Liver (tissue), 9 donors: Measurements from ENCODE around the gene TNS3. TPM values are rescaled to one million over a fixed set of nuclear protein-coding genes. Genes with fewer than 3 reads are reported as not detected.

ENCODE experiments used
- DNase-seq: peaks from one replicate; pipeline ENCODE4 v3.0.0-alpha.2; 2017; ENCODE audit warnings: low spot score
- H3K27ac ChIP-seq, 2 donors: one replicate each; pipeline ENCODE4 v1.7.0; 2013; ENCODE audit warnings: inconsistent platforms in 2 of 2, low read length in 2 of 2, control low read depth in 1 of 2, low read depth in 1 of 2, mild to moderate bottlenecking in 1 of 2
- H3K27me3 ChIP-seq, 4 donors: one replicate each; pipeline versions ENCODE4 v1.6.1 to v1.7.0; 2013; ENCODE audit warnings: low read length in 3 of 4, inconsistent platforms in 1 of 4, mild to moderate bottlenecking in 1 of 4, moderate library complexity in 1 of 4; ENCODE audit not compliant: control insufficient read depth in 4 of 4, insufficient read depth in 4 of 4
- H3K36me3 ChIP-seq, 4 donors: one replicate each; pipeline versions ENCODE4 v1.6.1 to v1.7.0; 2013; ENCODE audit warnings: low read length in 3 of 4, mild to moderate bottlenecking in 3 of 4, low read depth in 1 of 4, moderate library complexity in 1 of 4; ENCODE audit not compliant: control insufficient read depth in 4 of 4, insufficient read depth in 3 of 4
- H3K4me1 ChIP-seq, 4 donors: one replicate each; pipeline versions ENCODE4 v1.6.1 to v1.7.0; 2013; ENCODE audit warnings: low read length in 3 of 4, mild to moderate bottlenecking in 3 of 4, moderate library complexity in 1 of 4; ENCODE audit not compliant: control insufficient read depth in 4 of 4, insufficient read depth in 4 of 4
- H3K4me3 ChIP-seq, 3 donors: one replicate each; pipeline versions ENCODE4 v1.6.1 to v1.7.0; 2013; ENCODE audit warnings: low read length in 3 of 3, control low read depth in 1 of 3, low read depth in 1 of 3, mild to moderate bottlenecking in 1 of 3
- H3K9ac ChIP-seq, 2 donors: one replicate each; pipeline ENCODE4 v1.7.0; 2013; ENCODE audit warnings: low read length in 2 of 2, mild to moderate bottlenecking in 2 of 2, moderate library complexity in 2 of 2, control low read depth in 1 of 2, low read depth in 1 of 2
- H3K9me3 ChIP-seq, 4 donors: one replicate each; pipeline versions ENCODE4 v1.6.1 to v1.7.0; 2013; ENCODE audit warnings: low read length in 3 of 4; ENCODE audit not compliant: control insufficient read depth in 4 of 4
- FOXA1 ChIP-seq: IDR thresholded peaks from 2 replicates; pipeline ENCODE4 v1.6.1; 2016; ENCODE audit warnings: antibody characterized with exemption
- FOXA2 ChIP-seq: IDR thresholded peaks from 2 replicates; pipeline ENCODE4 v1.6.1; 2016; ENCODE audit warnings: antibody characterized with exemption
- GABPA ChIP-seq, 2 donors: IDR thresholded peaks in 1 of 2; conservative IDR thresholded peaks in 1 of 2; 2 replicates each; pipeline ENCODE4 v1.6.1; 2016; ENCODE audit warnings: antibody characterized with exemption in 2 of 2, mild to moderate bottlenecking in 1 of 2, moderate library complexity in 1 of 2
- HNF4A ChIP-seq, 2 donors: conservative IDR thresholded peaks; 2 replicates each; pipeline ENCODE4 v1.6.1; 2016; ENCODE audit warnings: antibody characterized with exemption in 2 of 2, mild to moderate bottlenecking in 2 of 2
- HNF4G ChIP-seq: IDR thresholded peaks from 2 replicates; pipeline ENCODE4 v1.6.1; 2016; ENCODE audit warnings: antibody characterized with exemption
- JUND ChIP-seq, 2 donors: IDR thresholded peaks; 2 replicates each; pipeline ENCODE4 v1.6.1; 2016; ENCODE audit warnings: antibody characterized with exemption in 2 of 2
- NR2F2 ChIP-seq: IDR thresholded peaks from 2 replicates; pipeline ENCODE4 v1.6.1; 2016; ENCODE audit warnings: antibody characterized with exemption
- RAD21 ChIP-seq, 2 donors: IDR thresholded peaks; 2 replicates each; pipeline ENCODE4 v1.6.1; 2016; ENCODE audit warnings: antibody characterized with exemption in 2 of 2, mild to moderate bottlenecking in 2 of 2
- RXRA ChIP-seq, 2 donors: IDR thresholded peaks; 2 replicates each; pipeline ENCODE4 v1.6.1; 2017 to 2018; ENCODE audit warnings: antibody characterized with exemption in 2 of 2, mild to moderate bottlenecking in 1 of 2
- SP1 ChIP-seq: IDR thresholded peaks from 2 replicates; pipeline ENCODE4 v1.6.1; 2018; ENCODE audit warnings: antibody characterized with exemption, mild to moderate bottlenecking
- YY1 ChIP-seq: IDR thresholded peaks from 2 replicates; pipeline ENCODE4 v1.6.1; 2016; ENCODE audit warnings: antibody characterized with exemption, mild to moderate bottlenecking
- WGBS: extraction: QIAGEN DNeasy Blood & Tissue Kit; methylation state at CpG from one replicate; pipeline ENCODE4 v1.1.7; 2013; 5-methylcytosine and 5-hydroxymethylcytosine counted together
- polyA plus RNA-seq, 2 donors: library from polyadenylated mRNA; stranded (reverse) in 1 of 2; unstranded in 1 of 2; fragments of 200-250 nt in 1 of 2; fragments of >200 nt in 1 of 2; fragmentation: Nextera tagmentation in 1 of 2; extraction: Ambion mirVana in 1 of 2; gene quantifications; one replicate each; pipeline versions ENCODE4 v1.2.1 to v1.2.3, GENCODE V29; 2013 to 2015
- total RNA-seq, 2 donors: library from RNA; depleted of rRNA; stranded (reverse); fragments of >200 nt; gene quantifications; one replicate each; pipeline ENCODE4 v1.2.3, GENCODE V29; 2014
- TF ChIP-seq, protein P1 (sequence below): IDR thresholded peaks from 2 replicates; pipeline ENCODE4 v1.6.1; 2016; ENCODE audit warnings: antibody characterized with exemption, mild to moderate bottlenecking
- donor health status: healthy.
- donor health status: healthy.
- donor health status: healthy.
- donor health status: healthy.
- donor health status: healthy.

TNS3 gene
- total and polyA plus RNA-seq, 4 donors: 16.8 to 100 (median 29.5) TPM

DNA sequence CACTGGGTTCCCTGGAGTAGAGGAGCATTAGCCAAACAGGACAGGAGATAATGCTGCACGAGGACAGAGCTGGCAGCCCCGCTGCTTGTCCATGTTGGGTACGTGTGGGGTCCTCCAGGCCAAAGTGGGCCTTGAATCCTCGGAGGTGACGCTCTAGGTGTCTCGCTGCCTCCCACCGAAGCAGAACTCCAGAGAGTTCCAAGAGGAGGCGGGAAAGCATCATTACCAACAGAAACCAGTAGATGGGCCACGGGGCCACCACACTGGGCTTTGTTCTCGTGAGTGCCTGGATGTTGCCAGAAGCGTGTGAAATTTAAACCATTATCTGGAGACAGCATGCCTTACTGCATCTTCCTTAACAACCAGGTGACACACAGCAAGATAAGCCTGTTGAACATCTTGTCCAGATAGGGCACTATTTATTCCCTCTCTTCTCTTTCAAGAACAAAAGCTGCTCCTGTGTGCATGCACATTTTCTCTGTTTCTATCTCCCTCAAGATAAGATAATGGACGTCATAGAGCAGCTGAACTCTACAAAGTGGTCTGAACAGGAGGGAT lies 56.8 kb downstream of the TNS3 start:
- 95% methylated on average over 12 of the region's 12 CpGs for WGBS
- H3K36me3 ChIP-seq: peaks cover 5 to 26% (median 13%) of the 10 kb centered on the region in 4 donors
- no peak overlapping the region for H3K27ac ChIP-seq
- TF ChIP-seq NR2F2: no peak
- TF ChIP-seq JUND (IDR thresholded peaks at IDR 0.05): no peak
- no peak for TF ChIP-seq RAD21 (IDR thresholded peaks at IDR 0.05)
- no peak for TF ChIP-seq GABPA (IDR thresholded peaks at IDR 0.05 in 1 of 2, conservative IDR thresholded peaks at IDR 0.05 in 1 of 2)
- no peak for TF ChIP-seq FOXA2
- TF ChIP-seq HNF4A (conservative IDR thresholded peaks at IDR 0.05): no peak
- TF ChIP-seq RXRA (IDR thresholded peaks at IDR 0.05): no peak
- TF ChIP-seq YY1: no peak
- no peak for TF ChIP-seq SP1
- H3K9me3 ChIP-seq: no peaks in the 10 kb centered on the region
- no peaks in the 10 kb centered on the region for H3K27me3 ChIP-seq
- H3K4me3 ChIP-seq: no peak overlapping the region
- H3K9ac ChIP-seq: no peak overlapping the region
- H3K4me1 ChIP-seq: peaks cover 14 to 38% (median 23%) of the 10 kb centered on the region in 4 donors
- no peak for DNase-seq

DNA sequence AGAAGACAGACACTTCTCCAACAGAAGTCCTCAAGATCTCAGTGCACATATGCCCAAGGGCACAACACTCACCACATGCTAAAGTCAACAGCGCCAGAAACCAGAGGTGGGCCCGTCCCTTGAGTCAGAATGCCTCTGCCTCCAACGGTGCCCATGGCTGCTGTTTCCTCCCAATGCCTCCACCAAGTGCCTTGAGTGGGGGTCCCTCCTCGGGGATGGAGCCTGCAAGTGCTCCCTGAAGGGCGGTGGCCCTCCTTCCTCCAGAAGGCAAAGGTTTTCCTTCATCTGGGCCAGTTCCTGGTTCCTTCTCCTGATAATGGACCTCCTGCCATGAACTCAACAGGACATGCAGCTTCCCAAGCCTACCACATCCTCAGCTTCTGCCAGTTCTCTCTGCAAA lies 58.5 kb downstream of the TNS3 start:
- no peaks in the 10 kb centered on the region for H3K27me3 ChIP-seq
- H3K9ac ChIP-seq: no peak overlapping the region
- peaks cover 5 to 23% (median 13%) of the 10 kb centered on the region in 4 donors for H3K36me3 ChIP-seq
- no peak overlapping the region for H3K4me3 ChIP-seq
- DNase-seq: no peak
- peak overlapping the region in 1 of 2 donors; percentile 41 for H3K27ac ChIP-seq
- 81% methylated on average over 5 of the region's 5 CpGs for WGBS
- H3K4me1 ChIP-seq: peaks cover 24 to 38% (median 28%) of the 10 kb centered on the region in 4 donors
- TF ChIP-seq HNF4G (no peak), RXRA (IDR thresholded peaks at IDR 0.05) (no peak), YY1 (no peak), NR2F2 (no peak), RAD21 (IDR thresholded peaks at IDR 0.05) (no peak), FOXA1 (no peak)
- TF ChIP-seq, protein P1, sequence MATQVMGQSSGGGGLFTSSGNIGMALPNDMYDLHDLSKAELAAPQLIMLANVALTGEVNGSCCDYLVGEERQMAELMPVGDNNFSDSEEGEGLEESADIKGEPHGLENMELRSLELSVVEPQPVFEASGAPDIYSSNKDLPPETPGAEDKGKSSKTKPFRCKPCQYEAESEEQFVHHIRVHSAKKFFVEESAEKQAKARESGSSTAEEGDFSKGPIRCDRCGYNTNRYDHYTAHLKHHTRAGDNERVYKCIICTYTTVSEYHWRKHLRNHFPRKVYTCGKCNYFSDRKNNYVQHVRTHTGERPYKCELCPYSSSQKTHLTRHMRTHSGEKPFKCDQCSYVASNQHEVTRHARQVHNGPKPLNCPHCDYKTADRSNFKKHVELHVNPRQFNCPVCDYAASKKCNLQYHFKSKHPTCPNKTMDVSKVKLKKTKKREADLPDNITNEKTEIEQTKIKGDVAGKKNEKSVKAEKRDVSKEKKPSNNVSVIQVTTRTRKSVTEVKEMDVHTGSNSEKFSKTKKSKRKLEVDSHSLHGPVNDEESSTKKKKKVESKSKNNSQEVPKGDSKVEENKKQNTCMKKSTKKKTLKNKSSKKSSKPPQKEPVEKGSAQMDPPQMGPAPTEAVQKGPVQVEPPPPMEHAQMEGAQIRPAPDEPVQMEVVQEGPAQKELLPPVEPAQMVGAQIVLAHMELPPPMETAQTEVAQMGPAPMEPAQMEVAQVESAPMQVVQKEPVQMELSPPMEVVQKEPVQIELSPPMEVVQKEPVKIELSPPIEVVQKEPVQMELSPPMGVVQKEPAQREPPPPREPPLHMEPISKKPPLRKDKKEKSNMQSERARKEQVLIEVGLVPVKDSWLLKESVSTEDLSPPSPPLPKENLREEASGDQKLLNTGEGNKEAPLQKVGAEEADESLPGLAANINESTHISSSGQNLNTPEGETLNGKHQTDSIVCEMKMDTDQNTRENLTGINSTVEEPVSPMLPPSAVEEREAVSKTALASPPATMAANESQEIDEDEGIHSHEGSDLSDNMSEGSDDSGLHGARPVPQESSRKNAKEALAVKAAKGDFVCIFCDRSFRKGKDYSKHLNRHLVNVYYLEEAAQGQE: no peak
- no peaks in the 10 kb centered on the region for H3K9me3 ChIP-seq

DNA sequence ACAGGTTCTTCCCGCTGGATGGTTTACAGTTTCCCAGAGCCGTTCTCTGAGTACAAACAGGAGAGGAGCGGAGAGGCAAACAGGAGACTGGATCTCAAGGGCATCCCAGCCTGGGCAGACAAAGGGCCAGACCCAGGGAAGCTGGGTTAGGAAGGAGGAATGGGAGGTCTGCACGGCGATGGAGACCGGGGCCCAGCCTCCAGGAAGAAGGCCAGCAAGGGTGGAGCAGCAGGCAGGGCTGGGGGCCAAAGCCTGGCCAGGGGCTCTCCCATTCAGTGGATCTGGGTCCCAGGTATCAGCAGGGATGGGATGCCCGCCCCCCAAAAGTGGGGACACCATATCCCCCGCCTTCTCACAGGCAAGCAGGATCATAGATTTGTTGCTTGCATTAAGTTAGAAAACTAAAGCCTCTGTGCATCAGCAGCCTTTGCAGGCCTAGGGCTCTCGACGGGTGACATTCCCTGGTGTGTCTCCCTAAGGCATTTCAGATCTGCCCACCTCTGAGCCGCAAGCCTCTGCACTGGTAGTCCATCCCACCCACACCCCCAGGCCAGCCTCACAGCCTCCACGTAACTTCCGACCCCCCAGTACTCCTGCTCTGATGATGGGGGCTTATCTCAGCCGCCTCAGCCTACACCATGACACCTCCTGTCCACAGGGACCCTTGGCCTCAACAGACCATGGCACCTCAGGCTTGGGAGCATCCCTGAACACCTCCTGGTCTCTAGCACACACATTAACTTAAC lies 59.9 kb downstream of the TNS3 start:
- no peak for TF ChIP-seq HNF4G
- no peak for TF ChIP-seq NR2F2
- Histone ChIP-seq H3K9me3 (no peaks in the 10 kb centered on the region), H3K4me1 (peaks cover 32 to 52% (median 39%) of the 10 kb centered on the region in 4 donors), H3K27me3 (no peaks in the 10 kb centered on the region), H3K4me3 (no peak overlapping the region), H3K36me3 (peaks cover 2 to 20% (median 8%) of the 10 kb centered on the region in 4 donors), H3K27ac (peak overlapping the region; percentile 74 to 97), H3K9ac (no peak overlapping the region)
- no peak for DNase-seq
- 93% methylated on average over 14 of the region's 14 CpGs for WGBS
